Endodermal cell (in vitro differentiated cells): ENCODE measurements around the gene SULT1B1. TPM values are rescaled to one million over a fixed set of nuclear protein-coding genes. Genes with fewer than 3 reads are reported as not detected.

Source experiments
- DNase-seq: peaks from one replicate; pipeline ENCODE4 v3.0.0-alpha.2; 2017
- H3K27ac ChIP-seq: 2 replicates; pipeline ENCODE4 v1.5.1; 2013; ENCODE audit warnings: mild to moderate bottlenecking, low read depth, low read length, moderate library complexity
- H3K27me3 ChIP-seq: 2 replicates; pipeline ENCODE4 v1.6.1; 2013; ENCODE audit warnings: mild to moderate bottlenecking, low read length, moderate library complexity; ENCODE audit not compliant: insufficient read depth, control insufficient read depth, poor library complexity, severe bottlenecking
- H3K36me3 ChIP-seq: 2 replicates; pipeline ENCODE4 v1.7.0; 2013; ENCODE audit warnings: mild to moderate bottlenecking, low read length, moderate library complexity; ENCODE audit not compliant: control insufficient read depth, insufficient read depth
- H3K4me1 ChIP-seq: one replicate; pipeline ENCODE4 v1.7.0; 2013; ENCODE audit warnings: low read length; ENCODE audit not compliant: control insufficient read depth, insufficient read depth
- H3K4me3 ChIP-seq: 2 replicates; pipeline ENCODE4 v1.5.1; 2013; ENCODE audit warnings: mild to moderate bottlenecking, low read length, moderate library complexity
- H3K9ac ChIP-seq: 2 replicates; pipeline ENCODE4 v1.6.1; 2013; ENCODE audit warnings: mild to moderate bottlenecking, low read length, moderate library complexity; ENCODE audit not compliant: poor library complexity, severe bottlenecking; ENCODE audit errors: extremely low read depth
- H3K9me3 ChIP-seq: 2 replicates; pipeline ENCODE4 v1.6.1; 2013; ENCODE audit warnings: mild to moderate bottlenecking, low read length, moderate library complexity; ENCODE audit not compliant: control insufficient read depth
- H3K27ac Mint-ChIP-seq: 2 replicates; pipeline ENCODE4 v1.8.0; 2020; ENCODE audit warnings: mixed read lengths
- H3K27me3 Mint-ChIP-seq: 2 replicates; pipeline ENCODE4 v1.8.0; 2021; ENCODE audit warnings: mild to moderate bottlenecking, mixed read lengths; ENCODE audit not compliant: insufficient read depth
- H3K36me3 Mint-ChIP-seq: 2 replicates; pipeline ENCODE4 v1.8.0; 2020; ENCODE audit warnings: low read depth, mixed read lengths
- H3K4me1 Mint-ChIP-seq: 2 replicates; pipeline ENCODE4 v1.8.0; 2020; ENCODE audit warnings: mixed read lengths
- H3K4me3 Mint-ChIP-seq: 2 replicates; pipeline ENCODE4 v1.8.0; 2020; ENCODE audit warnings: mild to moderate bottlenecking, moderate library complexity, mixed read lengths
- H3K9me3 Mint-ChIP-seq: 2 replicates; pipeline ENCODE4 v1.8.0; 2020; ENCODE audit warnings: mild to moderate bottlenecking, mixed read lengths
- CTCF ChIP-seq: fragments of 200-600 bp; sonication (generic); conservative IDR thresholded peaks from 2 replicates; pipeline ENCODE4 v1.5.0; 2021; ENCODE audit warnings: antibody characterized with exemption, mild to moderate bottlenecking
- WGBS, 2 experiments: methylation state at CpG; one replicate each; pipeline versions ENCODE4 v1.1.5 to v1.1.7; 2013; ENCODE audit warnings: missing lambda C conversion rate in 2 of 2, mixed read lengths in 1 of 2; ENCODE audit not compliant: insufficient coverage in 1 of 2, insufficient read length in 1 of 2; 5-methylcytosine and 5-hydroxymethylcytosine counted together
- total RNA-seq, 2 donors: library from RNA; stranded (reverse); fragmentation: NEBNext Ultra II Directional in 1 of 2; extraction: Animal tissue kit (Norgen Biotek cat#: 25700) in 1 of 2; gene quantifications; 2 replicates in 1 of 2; 3 replicates in 1 of 2; pipeline ENCODE4 v1.2.1, GENCODE V29; 2021

SULT1B1 gene
- total RNA-seq, 2 donors from 2014 or later: not detected

- DNase-seq: no peak
- TF ChIP-seq CTCF: no peak
- H3K27ac Mint-ChIP-seq: no peak overlapping the region
These were observed 25.3 kb downstream of the SULT1B1 start for GRCh38 chr4:69735119-69735518.

GRCh38 chr4:69731847-69732246, 28.6 kb downstream of the SULT1B1 start:
- no peak overlapping the region for H3K4me3 ChIP-seq
- no peaks in the 10 kb centered on the region for H3K27me3 Mint-ChIP-seq
- 100% methylated on average over 1 of the region's 1 CpG; no CpG with 5 or more reads in 1 of the 2 experiments for WGBS, 2 experiments

More at GRCh38 chr4:69735119-69735518, 25.3 kb downstream of the SULT1B1 start:
- H3K36me3 ChIP-seq: no peaks in the 10 kb centered on the region
- 91 to 100% methylated on average over 4 of the region's 4 CpGs for WGBS, 2 experiments
- H3K27ac ChIP-seq: no peak overlapping the region
- H3K9me3 ChIP-seq: peaks cover 9% of the 10 kb centered on the region
- no peaks in the 10 kb centered on the region for H3K4me1 ChIP-seq
- Mint-ChIP-seq H3K4me3 (no peak overlapping the region), H3K4me1 (no peaks in the 10 kb centered on the region), H3K27me3 (no peaks in the 10 kb centered on the region), H3K9me3 (peaks cover 14% of the 10 kb centered on the region), H3K36me3 (no peaks in the 10 kb centered on the region)
- H3K9ac ChIP-seq: no peak overlapping the region
- no peak overlapping the region for H3K4me3 ChIP-seq
- no peaks in the 10 kb centered on the region for H3K27me3 ChIP-seq

GRCh38 chr4:69731241-69731640, 29.2 kb downstream of the SULT1B1 start:
- no peak overlapping the region for H3K27ac ChIP-seq
- 100% methylated on average over 1 of the region's 1 CpG for WGBS, 2 experiments

More at GRCh38 chr4:69731847-69732246, 28.6 kb downstream of the SULT1B1 start:
- no peak overlapping the region for H3K9ac ChIP-seq
- H3K4me1 ChIP-seq: no peaks in the 10 kb centered on the region
- no peak overlapping the region for H3K27ac ChIP-seq
- no peak for DNase-seq
- no peaks in the 10 kb centered on the region for H3K9me3 ChIP-seq
- no peak overlapping the region for H3K27ac Mint-ChIP-seq
- no peak for TF ChIP-seq CTCF
- peaks cover 2% of the 10 kb centered on the region for H3K4me1 Mint-ChIP-seq
- H3K9me3 Mint-ChIP-seq: no peaks in the 10 kb centered on the region
- no peaks in the 10 kb centered on the region for H3K36me3 Mint-ChIP-seq
- H3K36me3 ChIP-seq: no peaks in the 10 kb centered on the region
- no peaks in the 10 kb centered on the region for H3K27me3 ChIP-seq
- no peak overlapping the region for H3K4me3 Mint-ChIP-seq

More at GRCh38 chr4:69731241-69731640, 29.2 kb downstream of the SULT1B1 start:
- no peak overlapping the region for H3K27ac Mint-ChIP-seq
- no peaks in the 10 kb centered on the region for H3K4me1 ChIP-seq
- no peak overlapping the region for H3K9ac ChIP-seq
- H3K9me3 Mint-ChIP-seq: no peaks in the 10 kb centered on the region
- peaks cover 8% of the 10 kb centered on the region for H3K4me1 Mint-ChIP-seq
- H3K4me3 Mint-ChIP-seq: no peak overlapping the region
- no peaks in the 10 kb centered on the region for H3K36me3 Mint-ChIP-seq
- H3K27me3 ChIP-seq: no peaks in the 10 kb centered on the region
- TF ChIP-seq CTCF: no peak
- H3K36me3 ChIP-seq: no peaks in the 10 kb centered on the region
- no peaks in the 10 kb centered on the region for H3K27me3 Mint-ChIP-seq
- no peaks in the 10 kb centered on the region for H3K9me3 ChIP-seq
- DNase-seq: no peak
- no peak overlapping the region for H3K4me3 ChIP-seq
